GM12801 (cell line): ENCODE measurements around the gene SVIL.

Source experiments
- CTCF ChIP-seq: IDR thresholded peaks from one replicate; pipeline ENCODE4 v1.5.1; 2011; ENCODE audit warnings: control low read depth; ENCODE audit not compliant: insufficient read length; ENCODE audit errors: extremely low read depth

SVIL gene

GRCh38 chr10:29482591-29483431 is 152.0 kb downstream of the SVIL start:
- TF ChIP-seq CTCF: no peak

GRCh38 chr10:29481906-29482440 is 152.8 kb downstream of the SVIL start:
- TF ChIP-seq CTCF: no peak

- no peak for TF ChIP-seq CTCF
Measured at GRCh38 chr10:29479981-29480954, 154.5 kb downstream of the SVIL start.

GRCh38 chr10:29479081-29479925 is 155.5 kb downstream of the SVIL start:
- no peak for TF ChIP-seq CTCF

GRCh38 chr10:29473406-29474100 is 161.2 kb downstream of the SVIL start:
- no peak for TF ChIP-seq CTCF

- TF ChIP-seq CTCF: no peak
Measured at GRCh38 chr10:29473087-29473356, 161.7 kb downstream of the SVIL start.
